OCI-LY1 (cell line): ENCODE results near the gene PDE11A.

Source experiments
- H2AFZ ChIP-seq: fragments of 200-600 bp; sonication (generic), shearing (Covaris generic); 2 replicates; pipeline ENCODE4 v1.6.0; 2014; ENCODE audit warnings: antibody characterized with exemption, mild to moderate bottlenecking, low read length
- H3F3A ChIP-seq: fragments of 200-600 bp; sonication (generic), shearing (Covaris generic); 2 replicates; pipeline ENCODE4 v1.6.0; 2014; ENCODE audit warnings: mild to moderate bottlenecking, antibody characterized with exemption, low read length, moderate library complexity; ENCODE audit not compliant: insufficient read depth
- H3K27ac ChIP-seq: fragments of 200-600 bp; sonication (generic); 2 replicates; pipeline ENCODE4 v1.5.1; 2014; ENCODE audit warnings: low read length, mixed run types, mild to moderate bottlenecking, low read depth; ENCODE audit not compliant: poor library complexity, severe bottlenecking
- H3K27me3 ChIP-seq: fragments of 200-600 bp; sonication (generic); 2 replicates; pipeline ENCODE4 v1.6.0; 2014; ENCODE audit warnings: antibody characterized with exemption, mild to moderate bottlenecking, low read length, moderate library complexity; ENCODE audit not compliant: insufficient read depth
- H3K36me3 ChIP-seq: fragments of 200-600 bp; sonication (generic); 2 replicates; pipeline ENCODE4 v1.6.1; 2014; ENCODE audit warnings: mild to moderate bottlenecking, antibody characterized with exemption, low read length, moderate library complexity, mixed read lengths; ENCODE audit not compliant: insufficient read depth
- H3K4me1 ChIP-seq: fragments of 200-600 bp; sonication (generic); 2 replicates; pipeline ENCODE4 v1.5.1; 2014; ENCODE audit warnings: mild to moderate bottlenecking, low read length, moderate library complexity; ENCODE audit not compliant: insufficient read depth, severe bottlenecking
- H3K4me2 ChIP-seq: fragments of 200-600 bp; sonication (generic), shearing (Covaris generic); 2 replicates; pipeline ENCODE4 v1.6.1; 2014; ENCODE audit warnings: low read length
- H3K4me3 ChIP-seq: fragments of 200-600 bp; sonication (generic); 2 replicates; pipeline ENCODE4 v1.5.1; 2014; ENCODE audit warnings: low read length, low read depth, mild to moderate bottlenecking, mixed read lengths; ENCODE audit not compliant: poor library complexity, severe bottlenecking
- H3K79me2 ChIP-seq: fragments of 200-600 bp; shearing (Covaris generic); 2 replicates; pipeline ENCODE4 v1.6.1; 2016; ENCODE audit warnings: mixed run types, low read length, mixed read lengths; ENCODE audit not compliant: insufficient read depth
- H3K9ac ChIP-seq: fragments of 200-600 bp; sonication (generic), shearing (Covaris generic); 2 replicates; pipeline ENCODE4 v1.6.1; 2014; ENCODE audit warnings: mild to moderate bottlenecking, low read length, mixed read lengths
- H3K9me2 ChIP-seq: fragments of 200-600 bp; sonication (generic), shearing (Covaris generic); 2 replicates; pipeline ENCODE4 v1.6.1; 2014; ENCODE audit warnings: low read depth, mild to moderate bottlenecking, low read length, mixed read lengths
- H3K9me3 ChIP-seq: fragments of 200-600 bp; shearing (Covaris generic); 2 replicates; pipeline ENCODE4 v1.6.1; 2014; ENCODE audit warnings: low read length, mixed read lengths
- H4K20me1 ChIP-seq: fragments of 200-600 bp; sonication (generic), shearing (Covaris generic); 2 replicates; pipeline ENCODE4 v1.6.0; 2016; ENCODE audit warnings: mild to moderate bottlenecking, low read length; ENCODE audit not compliant: insufficient read depth
- EZH2 ChIP-seq: fragments of 200-600 bp; sonication (generic), shearing (Covaris generic); IDR thresholded peaks from 2 replicates; pipeline ENCODE4 v1.8.0; 2017; ENCODE audit warnings: borderline replicate concordance, mixed run types, mild to moderate bottlenecking, antibody characterized with exemption, low read length, moderate library complexity, mixed read lengths
- TF ChIP-seq, protein P1 (sequence below): fragments of 200-600 bp; sonication (generic), shearing (Covaris generic); IDR thresholded peaks from 2 replicates; pipeline ENCODE4 v1.5.1; 2017; ENCODE audit warnings: mild to moderate bottlenecking, antibody characterized with exemption, low read length, moderate library complexity, mixed read lengths

PDE11A gene

DNA sequence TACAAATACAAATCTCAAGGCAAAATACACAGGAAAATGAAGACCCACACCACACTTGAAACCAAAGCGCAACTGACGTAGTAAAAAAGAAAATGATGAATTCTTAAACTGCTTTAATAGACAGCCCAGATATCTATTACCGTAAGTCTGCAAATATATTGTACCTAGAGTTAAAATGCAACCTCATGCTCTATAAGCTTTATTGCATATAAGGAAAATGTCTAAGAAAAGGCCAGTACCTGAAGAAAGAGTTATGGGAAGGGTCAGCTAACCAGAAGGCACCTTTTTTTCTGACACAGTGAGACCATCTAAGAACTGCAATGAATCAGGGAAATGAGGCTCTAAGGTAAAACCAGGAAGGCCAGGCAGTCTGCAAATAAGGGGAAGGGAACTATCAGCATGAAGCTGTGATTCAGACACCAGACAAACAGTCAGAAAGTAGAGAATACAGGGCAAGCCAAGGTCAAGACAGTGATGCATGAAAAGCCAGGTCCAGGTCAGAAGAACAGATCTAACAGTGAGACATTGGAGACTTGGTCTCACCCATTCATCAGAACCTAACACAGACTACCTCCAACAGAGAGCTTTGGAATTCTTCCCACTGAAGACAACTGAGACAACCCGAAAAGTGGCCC lies 46.9 kb downstream of the PDE11A start:
- no peak overlapping the region for H3K4me3 ChIP-seq
- H3K9me3 ChIP-seq: no peaks in the 10 kb centered on the region
- no peak overlapping the region for H2AFZ ChIP-seq
- no peaks in the 10 kb centered on the region for H3K79me2 ChIP-seq
- no peaks in the 10 kb centered on the region for H3F3A ChIP-seq
- H3K27ac ChIP-seq: no peak overlapping the region
- no peaks in the 10 kb centered on the region for H3K36me3 ChIP-seq
- no peaks in the 10 kb centered on the region for H3K9me2 ChIP-seq
- TF ChIP-seq, protein P1, sequence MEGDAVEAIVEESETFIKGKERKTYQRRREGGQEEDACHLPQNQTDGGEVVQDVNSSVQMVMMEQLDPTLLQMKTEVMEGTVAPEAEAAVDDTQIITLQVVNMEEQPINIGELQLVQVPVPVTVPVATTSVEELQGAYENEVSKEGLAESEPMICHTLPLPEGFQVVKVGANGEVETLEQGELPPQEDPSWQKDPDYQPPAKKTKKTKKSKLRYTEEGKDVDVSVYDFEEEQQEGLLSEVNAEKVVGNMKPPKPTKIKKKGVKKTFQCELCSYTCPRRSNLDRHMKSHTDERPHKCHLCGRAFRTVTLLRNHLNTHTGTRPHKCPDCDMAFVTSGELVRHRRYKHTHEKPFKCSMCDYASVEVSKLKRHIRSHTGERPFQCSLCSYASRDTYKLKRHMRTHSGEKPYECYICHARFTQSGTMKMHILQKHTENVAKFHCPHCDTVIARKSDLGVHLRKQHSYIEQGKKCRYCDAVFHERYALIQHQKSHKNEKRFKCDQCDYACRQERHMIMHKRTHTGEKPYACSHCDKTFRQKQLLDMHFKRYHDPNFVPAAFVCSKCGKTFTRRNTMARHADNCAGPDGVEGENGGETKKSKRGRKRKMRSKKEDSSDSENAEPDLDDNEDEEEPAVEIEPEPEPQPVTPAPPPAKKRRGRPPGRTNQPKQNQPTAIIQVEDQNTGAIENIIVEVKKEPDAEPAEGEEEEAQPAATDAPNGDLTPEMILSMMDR: no peak
- no peak for TF ChIP-seq EZH2
- no peak overlapping the region for H3K9ac ChIP-seq
- H3K4me2 ChIP-seq: no peak overlapping the region
- no peaks in the 10 kb centered on the region for H3K27me3 ChIP-seq
- no peaks in the 10 kb centered on the region for H3K4me1 ChIP-seq
- H4K20me1 ChIP-seq: no peaks in the 10 kb centered on the region

DNA sequence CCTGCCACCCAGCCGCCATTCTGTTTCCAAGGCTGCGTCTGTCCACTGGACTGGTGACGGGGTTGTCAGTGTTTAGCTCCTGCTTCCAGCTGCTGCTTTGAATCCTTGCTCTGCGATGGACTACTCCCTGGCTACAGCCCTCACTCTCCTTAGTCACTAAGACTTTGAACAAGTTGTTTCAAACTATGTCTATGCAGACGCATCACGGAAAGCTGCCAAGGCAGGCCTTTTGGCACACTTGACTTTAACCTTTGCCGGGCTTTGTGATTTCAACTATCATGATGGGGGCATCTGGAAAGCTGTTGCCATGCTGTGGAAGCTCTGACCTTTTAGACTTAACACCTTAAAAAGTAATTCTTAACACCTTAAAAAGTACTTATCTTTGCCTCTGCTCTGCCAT lies 54.4 kb downstream of the PDE11A start:
- Histone ChIP-seq H3K4me1 (no peaks in the 10 kb centered on the region), H3K27ac (no peak overlapping the region), H2AFZ (no peak overlapping the region), H3K4me2 (no peak overlapping the region), H3K9me3 (no peaks in the 10 kb centered on the region), H3K4me3 (no peak overlapping the region), H3K9ac (no peak overlapping the region), H4K20me1 (no peaks in the 10 kb centered on the region), H3K79me2 (no peaks in the 10 kb centered on the region), H3F3A (no peaks in the 10 kb centered on the region), H3K27me3 (no peaks in the 10 kb centered on the region), H3K9me2 (no peaks in the 10 kb centered on the region), H3K36me3 (no peaks in the 10 kb centered on the region)
- TF ChIP-seq EZH2: no peak
- TF ChIP-seq, protein P1: no peak

DNA sequence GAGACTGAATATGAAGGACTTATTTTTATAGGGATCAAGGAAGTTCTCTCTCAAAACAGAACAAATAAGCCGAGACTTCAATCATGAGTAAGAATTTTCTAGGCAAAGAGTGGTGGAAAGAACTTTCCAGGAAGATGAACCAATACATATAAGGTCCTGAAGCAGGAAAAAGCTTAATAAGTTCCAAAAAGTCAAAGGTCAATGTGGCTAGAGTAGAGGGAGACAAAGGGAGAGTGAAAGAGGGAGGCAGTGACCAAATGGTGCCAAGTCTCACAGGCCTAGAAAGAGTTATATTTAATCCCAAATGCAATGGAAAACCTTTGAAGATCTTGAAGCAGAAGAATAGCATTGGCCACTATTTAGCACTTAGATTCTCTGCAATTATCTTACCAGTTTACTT lies 56.0 kb downstream of the PDE11A start:
- no peaks in the 10 kb centered on the region for H3F3A ChIP-seq
- H3K36me3 ChIP-seq: no peaks in the 10 kb centered on the region
- H2AFZ ChIP-seq: no peak overlapping the region
- H3K27ac ChIP-seq: no peak overlapping the region
- no peaks in the 10 kb centered on the region for H3K9me3 ChIP-seq
- TF ChIP-seq, protein P1: no peak
- TF ChIP-seq EZH2: no peak
- H3K79me2 ChIP-seq: no peaks in the 10 kb centered on the region
- H3K9me2 ChIP-seq: no peaks in the 10 kb centered on the region
- H3K4me1 ChIP-seq: no peaks in the 10 kb centered on the region
- H3K9ac ChIP-seq: no peak overlapping the region
- H3K4me2 ChIP-seq: no peak overlapping the region
- no peak overlapping the region for H3K4me3 ChIP-seq
- H3K27me3 ChIP-seq: no peaks in the 10 kb centered on the region
- H4K20me1 ChIP-seq: no peaks in the 10 kb centered on the region
